Measurements from ENCODE around the gene IRF3.
"Not testable (repeated sequence)": the region's sequence is repeated elsewhere in the genome, so short reads cannot be mapped to it uniquely, and the experiment has no call there.

IRF3 gene

GRCh38 chr19:49626226-49626625 lies 39.4 kb downstream of the IRF3 start:
- Histone ChIP-seq H2AFZ (ENCODE audit: low read depth) (no peak overlapping the region), H3K4me2 (no peak overlapping the region), H3K27ac (no peak overlapping the region), H3K79me2 (ENCODE audit: insufficient read depth, low read depth) (no peaks in the 10 kb centered on the region), H4K20me1 (ENCODE audit: insufficient read depth) (no peaks in the 10 kb centered on the region), H3K27me3 (ENCODE audit: insufficient read depth, low read depth) (no peaks in the 10 kb centered on the region), H3K4me3 (IDR thresholded peaks at IDR 0.05; ENCODE audit: insufficient read depth, low read depth, low read length) (no peak overlapping the region), H3K9ac (no peak overlapping the region), H3K36me3 (ENCODE audit: insufficient read depth) (no peaks in the 10 kb centered on the region), H3K4me1 (ENCODE audit: low read depth, poor library complexity, severe bottlenecking) (no peaks in the 10 kb centered on the region)
- no peak for TF ChIP-seq CTCF (conservative IDR thresholded peaks at IDR 0.05; ENCODE audit: low read depth, low read length)

- Histone ChIP-seq H3K4me2 (no peak overlapping the region), H3K4me1 (ENCODE audit: low read depth, poor library complexity, severe bottlenecking) (no peaks in the 10 kb centered on the region), H3K27me3 (ENCODE audit: insufficient read depth, low read depth) (no peaks in the 10 kb centered on the region), H3K4me3 (IDR thresholded peaks at IDR 0.05; ENCODE audit: insufficient read depth, low read depth, low read length) (no peak overlapping the region), H4K20me1 (ENCODE audit: insufficient read depth) (no peaks in the 10 kb centered on the region), H2AFZ (ENCODE audit: low read depth) (no peak overlapping the region), H3K79me2 (ENCODE audit: insufficient read depth, low read depth) (no peaks in the 10 kb centered on the region), H3K27ac (no peak overlapping the region), H3K9ac (no peak overlapping the region), H3K36me3 (ENCODE audit: insufficient read depth) (no peaks in the 10 kb centered on the region)
- TF ChIP-seq CTCF (conservative IDR thresholded peaks at IDR 0.05; ENCODE audit: low read depth, low read length) = no peak
Observed at GRCh38 chr19:49624967-49625910, 40.4 kb downstream of the IRF3 start.

GRCh38 chr19:49617860-49618259 lies 47.8 kb downstream of the IRF3 start:
- H3K27ac ChIP-seq; H3K36me3 ChIP-seq (ENCODE audit: insufficient read depth); H3K4me3 ChIP-seq (IDR thresholded peaks at IDR 0.05; ENCODE audit: insufficient read depth, low read depth, low read length); H3K4me1 ChIP-seq (ENCODE audit: low read depth, poor library complexity, severe bottlenecking); H4K20me1 ChIP-seq (ENCODE audit: insufficient read depth); H3K4me2 ChIP-seq; H2AFZ ChIP-seq (ENCODE audit: low read depth); H3K27me3 ChIP-seq (ENCODE audit: insufficient read depth, low read depth); H3K79me2 ChIP-seq (ENCODE audit: insufficient read depth, low read depth); H3K9ac ChIP-seq: not testable (repeated sequence)

- no peak overlapping the region for H3K9ac ChIP-seq
- H2AFZ ChIP-seq (ENCODE audit: low read depth) = no peak overlapping the region
- no peak for TF ChIP-seq CTCF (conservative IDR thresholded peaks at IDR 0.05; ENCODE audit: low read depth, low read length)
- no peaks in the 10 kb centered on the region for H3K79me2 ChIP-seq (ENCODE audit: insufficient read depth, low read depth)
- no peaks in the 10 kb centered on the region for H4K20me1 ChIP-seq (ENCODE audit: insufficient read depth)
- H3K4me3 ChIP-seq (IDR thresholded peaks at IDR 0.05; ENCODE audit: insufficient read depth, low read depth, low read length) = no peak overlapping the region
- H3K36me3 ChIP-seq (ENCODE audit: insufficient read depth) = no peaks in the 10 kb centered on the region; the same call in 1 of the 2 replicates
- H3K27ac ChIP-seq = no peak overlapping the region
- H3K27me3 ChIP-seq (ENCODE audit: insufficient read depth, low read depth) = no peaks in the 10 kb centered on the region
- no peaks in the 10 kb centered on the region for H3K4me1 ChIP-seq (ENCODE audit: low read depth, poor library complexity, severe bottlenecking)
- H3K4me2 ChIP-seq = no peak overlapping the region
Observed at GRCh38 chr19:49616945-49617344, 48.7 kb downstream of the IRF3 start.

GRCh38 chr19:49616532-49616931 lies 49.1 kb downstream of the IRF3 start:
- Histone ChIP-seq H3K79me2 (ENCODE audit: insufficient read depth, low read depth) (no peaks in the 10 kb centered on the region), H3K4me3 (IDR thresholded peaks at IDR 0.05; ENCODE audit: insufficient read depth, low read depth, low read length) (no peak overlapping the region), H3K4me2 (no peak overlapping the region), H4K20me1 (ENCODE audit: insufficient read depth) (no peaks in the 10 kb centered on the region), H3K36me3 (ENCODE audit: insufficient read depth) (no peaks in the 10 kb centered on the region; the same call in 1 of the 2 replicates), H3K9ac (no peak overlapping the region), H3K27ac (no peak overlapping the region), H2AFZ (ENCODE audit: low read depth) (no peak overlapping the region), H3K27me3 (ENCODE audit: insufficient read depth, low read depth) (no peaks in the 10 kb centered on the region), H3K4me1 (ENCODE audit: low read depth, poor library complexity, severe bottlenecking) (no peaks in the 10 kb centered on the region)
- no peak for TF ChIP-seq CTCF (conservative IDR thresholded peaks at IDR 0.05; ENCODE audit: low read depth, low read length)

All from KMS-11 (cell line).